H9 (cell line): ENCODE data around the gene TMEM208. TPM values are rescaled to one million over a fixed set of nuclear protein-coding genes. Genes with fewer than 3 reads are reported as not detected.
A peak's percentile ranks its signal among the peaks of the same experiment; 100 is the strongest.

ENCODE experiments used
- DNase-seq: peaks from one replicate; pipeline ENCODE4 v3.0.0-alpha.2; 2017
- H2AFZ ChIP-seq: one replicate; pipeline ENCODE4 v1.6.1; 2013; ENCODE audit warnings: mild to moderate bottlenecking, low read length, control low read depth, moderate library complexity
- H2AK5ac ChIP-seq: 2 replicates; pipeline ENCODE4 v1.6.1; 2013; ENCODE audit warnings: low read length, control low read depth, mixed read lengths; ENCODE audit not compliant: insufficient read length
- H2BK120ac ChIP-seq: one replicate; pipeline ENCODE4 v1.6.1; 2013; ENCODE audit warnings: low read depth, mild to moderate bottlenecking, low read length, control low read depth, inconsistent platforms; ENCODE audit not compliant: poor library complexity, severe bottlenecking
- H2BK12ac ChIP-seq: 2 replicates; pipeline ENCODE4 v1.6.1; 2013; ENCODE audit warnings: low read length, control low read depth, mixed read lengths, low read depth; ENCODE audit not compliant: insufficient read length
- H2BK15ac ChIP-seq: 2 replicates; pipeline ENCODE4 v1.6.1; 2013; ENCODE audit warnings: low read depth, low read length, control low read depth
- H2BK20ac ChIP-seq: one replicate; pipeline ENCODE4 v1.6.1; 2013; ENCODE audit warnings: low read depth, mild to moderate bottlenecking, low read length, control low read depth, inconsistent platforms; ENCODE audit not compliant: poor library complexity, severe bottlenecking
- H2BK5ac ChIP-seq: 2 replicates; pipeline ENCODE4 v1.6.1; 2013; ENCODE audit warnings: low read length, control low read depth, mixed read lengths; ENCODE audit not compliant: insufficient read length
- H3K14ac ChIP-seq: 2 replicates; pipeline ENCODE4 v1.6.1; 2013; ENCODE audit warnings: low read length, control low read depth; ENCODE audit not compliant: insufficient read depth
- H3K18ac ChIP-seq: 2 replicates; pipeline ENCODE4 v1.6.1; 2013; ENCODE audit warnings: low read depth, mild to moderate bottlenecking, mixed read lengths, low read length, control low read depth; ENCODE audit not compliant: insufficient read length
- H3K23ac ChIP-seq: 2 replicates; pipeline ENCODE4 v1.6.1; 2013; ENCODE audit warnings: low read length, control low read depth, mixed read lengths, low read depth; ENCODE audit not compliant: insufficient read length
- H3K23me2 ChIP-seq: 2 replicates; pipeline ENCODE4 v1.6.1; 2013; ENCODE audit warnings: low read depth, mild to moderate bottlenecking, mixed read lengths, low read length, control low read depth; ENCODE audit not compliant: insufficient read length, poor library complexity, severe bottlenecking
- H3K27ac ChIP-seq: 2 replicates; pipeline ENCODE4 v1.5.1; 2013; ENCODE audit warnings: low read length, control low read depth, mixed read lengths, low read depth; ENCODE audit not compliant: insufficient read length
- H3K27me3 ChIP-seq: 2 replicates; pipeline ENCODE4 v1.6.1; 2013; ENCODE audit warnings: low read length, control low read depth, inconsistent platforms; ENCODE audit not compliant: insufficient read depth
- H3K4ac ChIP-seq: 2 replicates; pipeline ENCODE4 v1.6.1; 2013; ENCODE audit warnings: low read depth, mild to moderate bottlenecking, control low read depth, inconsistent platforms, low read length, moderate library complexity
- H3K4me1 ChIP-seq: 2 replicates; pipeline ENCODE4 v1.6.1; 2013; ENCODE audit warnings: low read length, control low read depth, inconsistent platforms; ENCODE audit not compliant: insufficient read depth
- H3K4me2 ChIP-seq: 2 replicates; pipeline ENCODE4 v1.6.1; 2013; ENCODE audit warnings: low read length, control low read depth, mixed read lengths; ENCODE audit not compliant: insufficient read length, insufficient read depth
- H3K56ac ChIP-seq: 2 replicates; pipeline ENCODE4 v1.6.1; 2013; ENCODE audit warnings: low read depth, mild to moderate bottlenecking, mixed read lengths, low read length, control low read depth; ENCODE audit not compliant: insufficient read length
- H3K79me1 ChIP-seq: 2 replicates; pipeline ENCODE4 v1.6.1; 2013; ENCODE audit warnings: low read depth, mild to moderate bottlenecking, moderate library complexity, low read length, control low read depth, inconsistent platforms; ENCODE audit not compliant: insufficient read depth, poor library complexity, severe bottlenecking
- H3K79me2 ChIP-seq: 2 replicates; pipeline ENCODE4 v1.6.1; 2013; ENCODE audit warnings: low read length, control low read depth, inconsistent platforms; ENCODE audit not compliant: insufficient read depth
- H3K9ac ChIP-seq: 2 replicates; pipeline ENCODE4 v1.6.1; 2013; ENCODE audit warnings: low read length, control low read depth, mixed read lengths; ENCODE audit not compliant: insufficient read length; ENCODE audit errors: extremely low read depth
- H3K9me3 ChIP-seq: one replicate; pipeline ENCODE4 v1.6.1; 2013; ENCODE audit warnings: low read depth, low read length, inconsistent platforms; ENCODE audit not compliant: control insufficient read depth
- H3T11ph ChIP-seq: one replicate; pipeline ENCODE4 v1.6.1; 2013; ENCODE audit warnings: mild to moderate bottlenecking, low read length, control low read depth, inconsistent platforms
- H4K20me1 ChIP-seq: one replicate; pipeline ENCODE4 v1.6.1; 2013; ENCODE audit not compliant: control insufficient read depth, insufficient read length, insufficient read depth
- H4K5ac ChIP-seq: 2 replicates; pipeline ENCODE4 v1.6.1; 2013; ENCODE audit warnings: low read depth, mild to moderate bottlenecking, mixed read lengths, low read length, control low read depth; ENCODE audit not compliant: insufficient read length
- H4K8ac ChIP-seq: replicated peaks from 2 replicates; pipeline ENCODE4 v1.6.1; 2013; ENCODE audit warnings: low read length, control low read depth, mixed read lengths, low read depth; ENCODE audit not compliant: insufficient read length
- H4K91ac ChIP-seq: 2 replicates; pipeline ENCODE4 v1.6.1; 2013; ENCODE audit warnings: low read depth, mild to moderate bottlenecking, moderate library complexity, mixed read lengths, low read length, control low read depth; ENCODE audit not compliant: insufficient read length
- H3K27ac Mint-ChIP-seq, 3 experiments: 2 replicates in 2 of 3; 3 replicates in 1 of 3; pipeline ENCODE4 v1.8.0; 2020 to 2021; ENCODE audit warnings: mixed read lengths in 3 of 3, mild to moderate bottlenecking in 1 of 3, moderate library complexity in 1 of 3
- H3K27me3 Mint-ChIP-seq: 2 replicates; pipeline ENCODE4 v1.8.0; 2021; ENCODE audit warnings: low read depth, mild to moderate bottlenecking, moderate library complexity, mixed read lengths
- H3K36me3 Mint-ChIP-seq, 3 experiments: 2 replicates in 2 of 3; 3 replicates in 1 of 3; pipeline ENCODE4 v1.8.0; 2020 to 2021; ENCODE audit warnings: low read depth in 3 of 3, mixed read lengths in 3 of 3; ENCODE audit not compliant: insufficient read depth in 1 of 3
- H3K4me1 Mint-ChIP-seq, 2 experiments: 2 replicates each; pipeline ENCODE4 v1.8.0; 2020; ENCODE audit warnings: mixed read lengths in 2 of 2
- H3K4me3 Mint-ChIP-seq, 2 experiments: 2 replicates in 1 of 2; 3 replicates in 1 of 2; pipeline ENCODE4 v1.8.0; 2020 to 2021; ENCODE audit warnings: mild to moderate bottlenecking in 2 of 2, mixed read lengths in 2 of 2, moderate library complexity in 1 of 2
- H3K9me3 Mint-ChIP-seq, 2 experiments: 2 replicates in 1 of 2; 3 replicates in 1 of 2; pipeline ENCODE4 v1.8.0; 2020; ENCODE audit warnings: mild to moderate bottlenecking in 2 of 2, mixed read lengths in 2 of 2, moderate library complexity in 1 of 2
- CTCF ChIP-seq: fragments of 200-600 bp; sonication (generic); conservative IDR thresholded peaks from 3 replicates; pipeline ENCODE4 v1.8.0; 2021; ENCODE audit warnings: antibody characterized with exemption, mild to moderate bottlenecking
- WGBS: extraction: QIAGEN DNeasy Blood & Tissue Kit; methylation state at CpG from one replicate; pipeline ENCODE4 v1.1.7; 2013; ENCODE audit warnings: missing lambda C conversion rate, low lambda C conversion rate, mixed read lengths; ENCODE audit not compliant: insufficient read length; ENCODE audit errors: extremely low coverage; 5-methylcytosine and 5-hydroxymethylcytosine counted together
- total RNA-seq: library from RNA; stranded (reverse); gene quantifications from 2 replicates; pipeline ENCODE4 v1.2.1, GENCODE V29; 2021

Gene TMEM208
- total RNA-seq, 1 experiment from 2014 or later: 42.6 TPM

- H3K56ac ChIP-seq: no peak overlapping the region
- peak; percentile 70 for TF ChIP-seq CTCF
- H3K14ac ChIP-seq: no peak overlapping the region
- Mint-ChIP-seq H3K36me3 (peaks cover 37 to 73% (median 53%) of the 10 kb centered on the region in 3 experiments), H3K27ac (0 out of 7 replicates have a peak overlapping the region, but pooled peaks of 1 of the 3 experiments have one; percentile 66), H3K9me3 (no peaks in the 10 kb centered on the region), H3K4me3 (peak overlapping the region; percentile 10 to 62; a peak in 3 of 5 replicates), H3K27me3 (0 out of 2 replicates have a peak, but pooled peaks cover 2% of the 10 kb centered on the region), H3K4me1 (peaks cover 8 to 19% of the 10 kb centered on the region in 2 experiments)
- no peak overlapping the region for H3K4ac ChIP-seq
- peaks cover 3% of the 10 kb centered on the region; the same call in 1 of the 2 replicates for H3K79me2 ChIP-seq
- no peak overlapping the region for H2BK20ac ChIP-seq
- H2BK15ac ChIP-seq: no peak overlapping the region
- no peak overlapping the region for H3K9ac ChIP-seq
- peak; percentile 79 for DNase-seq
- no peaks in the 10 kb centered on the region for H3K4me1 ChIP-seq
- H4K91ac ChIP-seq: no peak overlapping the region
- no peak overlapping the region for H4K5ac ChIP-seq
- no peak overlapping the region for H4K8ac ChIP-seq
- H3K27me3 ChIP-seq: no peaks in the 10 kb centered on the region
- H2BK120ac ChIP-seq: no peak overlapping the region
- no peaks in the 10 kb centered on the region for H4K20me1 ChIP-seq
- H2AK5ac ChIP-seq: no peak overlapping the region
- H3K9me3 ChIP-seq: no peaks in the 10 kb centered on the region
- H3K79me1 ChIP-seq: peaks cover 3% of the 10 kb centered on the region
- no peaks in the 10 kb centered on the region for H3K23me2 ChIP-seq
- H3K23ac ChIP-seq: no peak overlapping the region
- no peak overlapping the region for H2BK12ac ChIP-seq
- H3K18ac ChIP-seq: no peak overlapping the region
- no peak overlapping the region for H2AFZ ChIP-seq
- no peak overlapping the region for H3T11ph ChIP-seq
- no peak overlapping the region for H3K27ac ChIP-seq
- peak overlapping the region; percentile 47 for H3K4me2 ChIP-seq
- no CpG with 5 or more reads among the region's 12 CpGs for WGBS
- no peak overlapping the region for H2BK5ac ChIP-seq
Measured at GRCh38 chr16:67198238-67198734, 28.6 kb upstream of the TMEM208 start.
